Central memory CD8-positive, alpha-beta T cell (primary cell): Measurements from ENCODE around the gene MRNIP.
"Not testable (repeated sequence)": the region's sequence is repeated elsewhere in the genome, so short reads cannot be mapped to it uniquely, and the experiment has no call there.

ENCODE experiments used
- ATAC-seq: fragments of 150-1000 bp; cut with Tn5 transposase; replicated peaks from 2 replicates; pipeline ENCODE4 v1.10.0; 2022; ENCODE audit warnings: mild to moderate bottlenecking, moderate FRiP score, moderate number of reproducible peaks; ENCODE audit not compliant: poor library complexity, severe bottlenecking; ENCODE audit errors: extremely low read depth
- DNase-seq, 2 donors: peaks; one replicate each; pipeline ENCODE4 v3.0.0; 2021; ENCODE audit warnings: low spot score in 2 of 2
- H3K27ac Mint-ChIP-seq: one replicate; pipeline ENCODE4 v1.8.0; 2022; ENCODE audit warnings: low read depth, mild to moderate bottlenecking, moderate library complexity, mixed read lengths
- H3K27me3 Mint-ChIP-seq: one replicate; pipeline ENCODE4 v1.8.0; 2022; ENCODE audit warnings: mixed read lengths
- H3K36me3 Mint-ChIP-seq: one replicate; pipeline ENCODE4 v1.8.0; 2022; ENCODE audit warnings: mild to moderate bottlenecking, moderate library complexity, mixed read lengths; ENCODE audit not compliant: insufficient read depth
- H3K4me1 Mint-ChIP-seq: one replicate; pipeline ENCODE4 v1.8.0; 2022; ENCODE audit warnings: mixed read lengths
- H3K4me3 Mint-ChIP-seq: one replicate; pipeline ENCODE4 v1.8.0; 2022; ENCODE audit warnings: mild to moderate bottlenecking, moderate library complexity, mixed read lengths
- H3K9me3 Mint-ChIP-seq: one replicate; pipeline ENCODE4 v1.8.0; 2022; ENCODE audit warnings: mixed read lengths

Gene MRNIP

GRCh38 chr5:179791881-179792611 lies 66.6 kb downstream of the MRNIP start:
- ATAC-seq, result no peak
- H3K4me1 Mint-ChIP-seq, result peaks cover 33% of the 10 kb centered on the region
- H3K9me3 Mint-ChIP-seq, result no peaks in the 10 kb centered on the region
- H3K4me3 Mint-ChIP-seq, result no peak overlapping the region
- H3K27me3 Mint-ChIP-seq, result no peaks in the 10 kb centered on the region
- peaks cover 13% of the 10 kb centered on the region for H3K36me3 Mint-ChIP-seq
- peak overlapping the region; percentile 29 for H3K27ac Mint-ChIP-seq
- no peak for DNase-seq

GRCh38 chr5:179789278-179789677 lies 69.3 kb downstream of the MRNIP start:
- H3K4me3 Mint-ChIP-seq, result not testable (repeated sequence)

GRCh38 chr5:179788193-179788854 lies 70.3 kb downstream of the MRNIP start:
- DNase-seq, result no peak
- ATAC-seq, result no peak
- H3K27ac Mint-ChIP-seq, result no peak overlapping the region
- H3K4me3 Mint-ChIP-seq, result no peak overlapping the region
- peaks cover 10% of the 10 kb centered on the region for H3K4me1 Mint-ChIP-seq
- no peaks in the 10 kb centered on the region for H3K27me3 Mint-ChIP-seq
- peaks cover 2% of the 10 kb centered on the region for H3K36me3 Mint-ChIP-seq
- no peaks in the 10 kb centered on the region for H3K9me3 Mint-ChIP-seq

More at GRCh38 chr5:179789278-179789677, 69.3 kb downstream of the MRNIP start:
- H3K27me3 Mint-ChIP-seq, H3K27ac Mint-ChIP-seq, H3K36me3 Mint-ChIP-seq, H3K9me3 Mint-ChIP-seq, ATAC-seq, DNase-seq: not testable (repeated sequence)
- H3K4me1 Mint-ChIP-seq, result peaks cover 19% of the 10 kb centered on the region
